GM19324 (cell line): ENCODE measurements around the gene EPHA4.
"Not testable (repeated sequence)": the region's sequence is repeated elsewhere in the genome, so short reads cannot be mapped to it uniquely, and the experiment has no call there.

Experiments
- ATAC-seq: cut with Tn5 transposase; IDR thresholded peaks from one replicate; pipeline ENCODE4 v1.9.1; 2021; ENCODE audit warnings: mild to moderate bottlenecking, moderate library complexity; ENCODE audit not compliant: unreplicated experiment, low FRiP score

EPHA4 gene

GRCh38 chr2:221513232-221513631 lies 58.9 kb downstream of the EPHA4 start:
- no peak for ATAC-seq

- ATAC-seq: not testable (repeated sequence)
These were observed 60.8 kb downstream of the EPHA4 start for GRCh38 chr2:221511325-221511724.

- no peak for ATAC-seq
These were observed 65.6 kb downstream of the EPHA4 start for GRCh38 chr2:221506469-221506868.

GRCh38 chr2:221505605-221506004 lies 66.5 kb downstream of the EPHA4 start:
- ATAC-seq: no peak

GRCh38 chr2:221504905-221505304 lies 67.2 kb downstream of the EPHA4 start:
- no peak for ATAC-seq

- no peak for ATAC-seq
These were observed 68.1 kb downstream of the EPHA4 start for GRCh38 chr2:221503965-221504364.

- ATAC-seq: no peak
These were observed 69.7 kb downstream of the EPHA4 start for GRCh38 chr2:221502270-221503010.

- ATAC-seq: no peak
These were observed 70.2 kb downstream of the EPHA4 start for GRCh38 chr2:221501883-221502269.

GRCh38 chr2:221501210-221501882 lies 70.8 kb downstream of the EPHA4 start:
- ATAC-seq: no peak

GRCh38 chr2:221500501-221501209 lies 71.4 kb downstream of the EPHA4 start:
- no peak for ATAC-seq

- no peak for ATAC-seq
These were observed 76.4 kb downstream of the EPHA4 start for GRCh38 chr2:221495731-221496130.

- no peak for ATAC-seq
These were observed 77.5 kb downstream of the EPHA4 start for GRCh38 chr2:221494556-221494955.

GRCh38 chr2:221493391-221493790 lies 78.7 kb downstream of the EPHA4 start:
- no peak for ATAC-seq

- ATAC-seq: no peak
These were observed 79.5 kb downstream of the EPHA4 start for GRCh38 chr2:221492636-221493035.

- ATAC-seq: no peak
These were observed 81.5 kb downstream of the EPHA4 start for GRCh38 chr2:221490506-221491060.

GRCh38 chr2:221488136-221488807 lies 83.8 kb downstream of the EPHA4 start:
- no peak for ATAC-seq

GRCh38 chr2:221486106-221486505 lies 86.0 kb downstream of the EPHA4 start:
- ATAC-seq: no peak

- ATAC-seq: no peak
These were observed 86.6 kb downstream of the EPHA4 start for GRCh38 chr2:221485503-221485870.

- no peak for ATAC-seq
These were observed 87.2 kb downstream of the EPHA4 start for GRCh38 chr2:221484761-221485502.
